IMR-90 (cell line): ENCODE results near the gene SLC16A5. TPM values are rescaled to one million over a fixed set of nuclear protein-coding genes. Genes with fewer than 3 reads are reported as not detected.

Source experiments
- ATAC-seq: fragments of 200-7000 bp; cut with Tn5 transposase; 2 replicates; pipeline ENCODE4 v1.9.1; 2020; ENCODE audit warnings: low read depth, mild to moderate bottlenecking, moderate library complexity
- BruUV-seq: library from RNA; stranded (reverse); fragments of 400-500 nt; replicated peaks from 2 replicates; lab custom pipeline; 2021; lab: Mats Ljungman, UMichigan
- CTCF ChIA-PET: fragments of 300-600 bp; formaldehyde crosslinking; extraction: SDS; loops from one replicate; lab custom pipeline; 2021; ENCODE audit warnings: antibody characterized with exemption; lab: Yijun Ruan, JAX
- POLR2A ChIA-PET: fragments of 300-600 bp; sonication (Branson Sonifier 250); formaldehyde crosslinking; loops from one replicate; lab custom pipeline; 2022; ENCODE audit warnings: antibody characterized with exemption; ENCODE audit not compliant: unreplicated experiment; lab: Charles Lee
- DNase-seq: peaks from one replicate; pipeline ENCODE4 v3.0.0; 2013
- H2AFZ ChIP-seq: replicated peaks from 2 replicates; pipeline ENCODE3; 2013; ENCODE audit warnings: low read length, mild to moderate bottlenecking; ENCODE audit not compliant: poor library complexity
- H2AK5ac ChIP-seq: 2 replicates; pipeline ENCODE4 v1.6.1; 2013; ENCODE audit warnings: low read depth, low read length, inconsistent platforms
- H2AK9ac ChIP-seq: replicated peaks from 2 replicates; pipeline ENCODE3; 2013; ENCODE audit warnings: mild to moderate bottlenecking, low read depth, low read length, moderate library complexity; ENCODE audit not compliant: poor library complexity
- H2BK120ac ChIP-seq: 2 replicates; pipeline ENCODE4 v1.6.1; 2013; ENCODE audit warnings: low read depth, low read length, inconsistent platforms
- H2BK15ac ChIP-seq: 3 replicates; pipeline ENCODE4 v1.6.1; 2013; ENCODE audit warnings: low read depth, low read length, inconsistent platforms
- H2BK20ac ChIP-seq: 2 replicates; pipeline ENCODE4 v1.6.1; 2013; ENCODE audit warnings: low read depth, mild to moderate bottlenecking, inconsistent platforms, low read length, moderate library complexity
- H2BK5ac ChIP-seq: 2 replicates; pipeline ENCODE4 v1.6.1; 2013; ENCODE audit warnings: mild to moderate bottlenecking, low read depth, low read length, inconsistent platforms; ENCODE audit not compliant: poor library complexity, severe bottlenecking
- H3K14ac ChIP-seq: replicated peaks from 2 replicates; pipeline ENCODE4 v1.6.1; 2013; ENCODE audit warnings: low read depth, low read length, inconsistent platforms
- H3K18ac ChIP-seq: 2 replicates; pipeline ENCODE4 v1.6.1; 2013; ENCODE audit warnings: low read depth, low read length, control low read depth
- H3K23ac ChIP-seq: 2 replicates; pipeline ENCODE4 v1.6.1; 2013; ENCODE audit warnings: low read depth, low read length, inconsistent platforms
- H3K27ac ChIP-seq: 2 replicates; pipeline ENCODE4 v1.5.1; 2013; ENCODE audit warnings: mild to moderate bottlenecking, control low read depth, low read length; ENCODE audit not compliant: insufficient read depth
- H3K27me3 ChIP-seq: 2 replicates; pipeline ENCODE4 v1.6.1; 2013; ENCODE audit warnings: low read length; ENCODE audit not compliant: control insufficient read depth, insufficient read depth
- H3K36me3 ChIP-seq: 2 replicates; pipeline ENCODE4 v1.6.1; 2013; ENCODE audit warnings: low read length, mixed read lengths; ENCODE audit not compliant: control insufficient read depth, insufficient read depth
- H3K4ac ChIP-seq: 2 replicates; pipeline ENCODE4 v1.6.1; 2013; ENCODE audit warnings: low read depth, low read length, inconsistent platforms
- H3K4me1 ChIP-seq: 2 replicates; pipeline ENCODE4 v1.6.1; 2013; ENCODE audit warnings: low read length, mixed read lengths; ENCODE audit not compliant: control insufficient read depth, insufficient read depth
- H3K4me2 ChIP-seq: 2 replicates; pipeline ENCODE4 v1.6.1; 2013; ENCODE audit warnings: low read depth, mild to moderate bottlenecking, control low read depth, low read length, moderate library complexity
- H3K4me3 ChIP-seq: 2 replicates; pipeline ENCODE4 v1.5.1; 2013; ENCODE audit warnings: low read depth, mild to moderate bottlenecking, control low read depth, low read length, moderate library complexity; ENCODE audit not compliant: insufficient read depth
- H3K56ac ChIP-seq: 2 replicates; pipeline ENCODE4 v1.6.1; 2013; ENCODE audit warnings: low read length, inconsistent platforms; ENCODE audit not compliant: insufficient read depth; ENCODE audit errors: extremely low read depth
- H3K79me1 ChIP-seq, 2 experiments: 2 replicates each; pipeline ENCODE4 v1.6.1; 2013; ENCODE audit warnings: low read length in 2 of 2, inconsistent platforms in 1 of 2, low read depth in 1 of 2
- H3K9ac ChIP-seq: 2 replicates; pipeline ENCODE4 v1.6.1; 2013; ENCODE audit warnings: low read depth, low read length, control low read depth
- H3K9me1 ChIP-seq: 2 replicates; pipeline ENCODE4 v1.6.1; 2013; ENCODE audit warnings: low read length, inconsistent platforms; ENCODE audit not compliant: insufficient read depth
- H3K9me3 ChIP-seq: 2 replicates; pipeline ENCODE4 v1.6.1; 2013; ENCODE audit warnings: low read length; ENCODE audit not compliant: control insufficient read depth, insufficient read depth
- H4K20me1 ChIP-seq: 2 replicates; pipeline ENCODE4 v1.6.1; 2013; ENCODE audit warnings: low read length, inconsistent platforms; ENCODE audit not compliant: insufficient read depth
- H4K5ac ChIP-seq: 2 replicates; pipeline ENCODE4 v1.6.1; 2013; ENCODE audit warnings: mild to moderate bottlenecking, low read depth, low read length, control low read depth
- H4K8ac ChIP-seq, 2 experiments: 2 replicates each; pipeline ENCODE4 v1.6.1; 2013; ENCODE audit warnings: low read depth in 2 of 2, low read length in 2 of 2, control low read depth in 1 of 2, inconsistent platforms in 1 of 2
- H4K91ac ChIP-seq: 2 replicates; pipeline ENCODE4 v1.6.1; 2013; ENCODE audit warnings: low read depth, low read length, inconsistent platforms; ENCODE audit not compliant: insufficient read depth
- BHLHE40 ChIP-seq: fragments of 150-350 bp; IDR thresholded peaks from 2 replicates; pipeline ENCODE4 v1.6.1; 2016; ENCODE audit warnings: mild to moderate bottlenecking, low read depth, low read length
- CEBPB ChIP-seq: IDR thresholded peaks from 2 replicates; pipeline ENCODE4 v1.6.1; 2012; ENCODE audit warnings: low read depth, low read length, improper control_type of control experiment
- CHD1 ChIP-seq: IDR thresholded peaks from 2 replicates; pipeline ENCODE4 v1.6.1; 2012; ENCODE audit warnings: low read depth, low read length, improper control_type of control experiment
- ELK1 ChIP-seq: fragments of 150-350 bp; IDR thresholded peaks from 2 replicates; pipeline ENCODE4 v1.6.1; 2016; ENCODE audit warnings: low read depth, mild to moderate bottlenecking, low read length, moderate library complexity, borderline replicate concordance
- MAFK ChIP-seq: IDR thresholded peaks from 2 replicates; pipeline ENCODE4 v1.6.1; 2012; ENCODE audit warnings: low read depth, low read length, improper control_type of control experiment
- MAZ ChIP-seq: IDR thresholded peaks from 2 replicates; pipeline ENCODE4 v1.6.1; 2012; ENCODE audit warnings: low read depth, mild to moderate bottlenecking, low read length, improper control_type of control experiment, moderate library complexity, borderline replicate concordance
- MXI1 ChIP-seq: IDR thresholded peaks from 2 replicates; pipeline ENCODE4 v1.6.1; 2012; ENCODE audit warnings: low read depth, mild to moderate bottlenecking, low read length, moderate library complexity, borderline replicate concordance
- NFE2L2 ChIP-seq: fragments of 150-350 bp; IDR thresholded peaks from 2 replicates; pipeline ENCODE4 v1.6.1; 2016; ENCODE audit warnings: low read depth, mild to moderate bottlenecking, low read length
- POLR2A ChIP-seq: IDR thresholded peaks from 2 replicates; pipeline ENCODE4 v1.6.1; 2012; ENCODE audit warnings: mild to moderate bottlenecking, low read depth, low read length
- RAD21 ChIP-seq: IDR thresholded peaks from 2 replicates; pipeline ENCODE4 v1.6.1; 2012; ENCODE audit warnings: low read length, improper control_type of control experiment
- RFX5 ChIP-seq: IDR thresholded peaks from 2 replicates; pipeline ENCODE4 v1.8.0; 2012; ENCODE audit warnings: low read depth, mild to moderate bottlenecking, low read length, moderate library complexity
- SMC3 ChIP-seq: fragments of 150-350 bp; IDR thresholded peaks from 2 replicates; pipeline ENCODE4 v1.6.1; 2016; ENCODE audit warnings: low read depth, mild to moderate bottlenecking, antibody characterized with exemption, low read length, moderate library complexity
- USF2 ChIP-seq: fragments of 150-350 bp; IDR thresholded peaks from 2 replicates; pipeline ENCODE4 v1.6.1; 2017; ENCODE audit warnings: mild to moderate bottlenecking, antibody characterized with exemption, low read length, low read depth
- WGBS, 2 experiments: methylation state at CpG; one replicate each; pipeline versions ENCODE4 v1.1.5 to v1.1.7; 2013; ENCODE audit warnings: missing lambda C conversion rate in 2 of 2; ENCODE audit not compliant: insufficient read length in 1 of 2; ENCODE audit errors: extremely low coverage in 2 of 2; 5-methylcytosine and 5-hydroxymethylcytosine counted together
- dilution Hi-C: fragments of 300-500 bp; cut with HindIII; formaldehyde crosslinking; loops from one replicate; pipeline ENCODE4 v1.14.3; 2018; ENCODE audit warnings: low sequenced_read_pairs; ENCODE audit not compliant: unreplicated experiment
- in situ Hi-C: fragments of 300-500 bp; cut with MboI; formaldehyde crosslinking; loops from 3 replicates; pipeline ENCODE4 v1.14.3; 2019; ENCODE audit warnings: low sequenced_read_pairs, inconsistent platforms, mixed read lengths
- intact Hi-C: fragments of 100-400 bp; cut with micrococcal nuclease; formaldehyde crosslinking; loops from 2 replicates; pipeline ENCODE4 v1.10.0; 2022
- polyA plus RNA-seq, 3 experiments: library from polyadenylated mRNA; depleted of rRNA; stranded (reverse); fragments of >200 nt; gene quantifications; 2 replicates each; pipeline ENCODE4 v1.2.3, GENCODE V29; 2012; ENCODE audit warnings: low replicate concordance in 1 of 3
- total RNA-seq: library from RNA; depleted of rRNA; stranded (reverse); fragments of >200 nt; gene quantifications from 2 replicates; pipeline ENCODE4 v1.2.3, GENCODE V29; 2012
- TF ChIP-seq, protein P1 (sequence below): conservative IDR thresholded peaks from 2 replicates; pipeline ENCODE4 v1.5.1; 2012; ENCODE audit warnings: mild to moderate bottlenecking, low read depth, low read length, improper control_type of control experiment

The SLC16A5 gene
- total and polyA plus RNA-seq, 2 of the 4 experiments (the other 2 are of a cell fraction), result 1.8 to 7.1 TPM

DNA sequence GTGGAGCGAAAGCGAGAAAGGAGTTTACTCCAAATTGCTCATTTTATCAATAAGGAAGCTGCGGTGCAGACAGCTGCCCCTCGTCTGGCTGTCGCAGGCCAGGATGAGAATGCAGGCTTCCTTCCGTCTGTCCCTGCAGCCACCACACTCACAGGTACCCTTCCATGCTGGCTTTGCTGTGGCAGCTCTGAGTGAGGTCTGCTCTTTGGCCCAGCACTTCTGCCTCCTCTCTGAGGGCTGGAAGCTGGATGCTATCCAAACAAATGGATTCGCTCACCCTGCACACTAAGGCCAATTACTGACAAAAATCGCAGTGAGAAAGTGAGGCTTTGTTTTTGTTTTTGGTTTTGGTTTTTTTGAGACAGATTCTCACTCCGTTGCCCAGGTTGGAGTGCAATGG lies 29.0 kb downstream of the SLC16A5 start:
- Histone ChIP-seq H3K4me3 (no peak overlapping the region), H3K18ac (no peak overlapping the region), H2AK9ac (no peak overlapping the region), H3K79me1 (peaks cover 15 to 37% of the 10 kb centered on the region in 2 experiments), H2BK20ac (no peak overlapping the region), H4K20me1 (no peaks in the 10 kb centered on the region; the same call in 1 of the 2 replicates), H3K27ac (no peak overlapping the region), H3K9ac (no peak overlapping the region), H3K9me3 (no peaks in the 10 kb centered on the region), H3K9me1 (no peaks in the 10 kb centered on the region), H3K23ac (no peak overlapping the region), H4K91ac (no peak overlapping the region), H2AK5ac (no peak overlapping the region), H2BK120ac (no peak overlapping the region), H3K4me2 (no peak overlapping the region), H2BK15ac (no peak overlapping the region), H4K8ac (no peak overlapping the region), H3K56ac (no peak overlapping the region), H4K5ac (no peak overlapping the region), H3K27me3 (no peaks in the 10 kb centered on the region), H2AFZ (no peak overlapping the region), H2BK5ac (no peak overlapping the region), H3K36me3 (peaks cover 10% of the 10 kb centered on the region), H3K4ac (no peak overlapping the region), H3K4me1 (peaks cover 4% of the 10 kb centered on the region; the same call in 1 of the 2 replicates), H3K14ac (no peak overlapping the region)
- in situ Hi-C loops, result no loop called here
- BruUV-seq, result no TSS peak
- intact Hi-C loops, result no loop called here
- ChIA-PET CTCF (interaction anchor here (0.6 kb wide), 1 partner anchor 53 kb away, joined by 6 read pairs; no protein-coding TSS in a partner anchor), POLR2A (no interaction called here)
- no CpG with 5 or more reads among the region's 9 CpGs for WGBS, 2 experiments
- TF ChIP-seq MXI1, result no peak
- TF ChIP-seq NFE2L2, result no peak
- TF ChIP-seq RAD21, result no peak
- TF ChIP-seq, protein P1, sequence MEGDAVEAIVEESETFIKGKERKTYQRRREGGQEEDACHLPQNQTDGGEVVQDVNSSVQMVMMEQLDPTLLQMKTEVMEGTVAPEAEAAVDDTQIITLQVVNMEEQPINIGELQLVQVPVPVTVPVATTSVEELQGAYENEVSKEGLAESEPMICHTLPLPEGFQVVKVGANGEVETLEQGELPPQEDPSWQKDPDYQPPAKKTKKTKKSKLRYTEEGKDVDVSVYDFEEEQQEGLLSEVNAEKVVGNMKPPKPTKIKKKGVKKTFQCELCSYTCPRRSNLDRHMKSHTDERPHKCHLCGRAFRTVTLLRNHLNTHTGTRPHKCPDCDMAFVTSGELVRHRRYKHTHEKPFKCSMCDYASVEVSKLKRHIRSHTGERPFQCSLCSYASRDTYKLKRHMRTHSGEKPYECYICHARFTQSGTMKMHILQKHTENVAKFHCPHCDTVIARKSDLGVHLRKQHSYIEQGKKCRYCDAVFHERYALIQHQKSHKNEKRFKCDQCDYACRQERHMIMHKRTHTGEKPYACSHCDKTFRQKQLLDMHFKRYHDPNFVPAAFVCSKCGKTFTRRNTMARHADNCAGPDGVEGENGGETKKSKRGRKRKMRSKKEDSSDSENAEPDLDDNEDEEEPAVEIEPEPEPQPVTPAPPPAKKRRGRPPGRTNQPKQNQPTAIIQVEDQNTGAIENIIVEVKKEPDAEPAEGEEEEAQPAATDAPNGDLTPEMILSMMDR, result no peak
- no peak for TF ChIP-seq CEBPB
- no peak for TF ChIP-seq SMC3
- no peak for TF ChIP-seq MAFK
- no peak for TF ChIP-seq CHD1
- no peak for TF ChIP-seq MAZ
- TF ChIP-seq BHLHE40, result no peak
- no peak for TF ChIP-seq RFX5
- no peak for TF ChIP-seq USF2
- no peak for TF ChIP-seq POLR2A
- no peak for TF ChIP-seq ELK1
- ATAC-seq (no peak), DNase-seq (no peak)
- dilution Hi-C loops, result no loop called here
